ENCODE results near the gene AUTS2. TPM values are rescaled to one million over a fixed set of nuclear protein-coding genes. Genes with fewer than 3 reads are reported as not detected.
A peak's percentile ranks its signal among the peaks of the same experiment; 100 is the strongest.

Gene AUTS2
- total RNA-seq, 1 experiment from 2014 or later, result 2.2 TPM

DNA sequence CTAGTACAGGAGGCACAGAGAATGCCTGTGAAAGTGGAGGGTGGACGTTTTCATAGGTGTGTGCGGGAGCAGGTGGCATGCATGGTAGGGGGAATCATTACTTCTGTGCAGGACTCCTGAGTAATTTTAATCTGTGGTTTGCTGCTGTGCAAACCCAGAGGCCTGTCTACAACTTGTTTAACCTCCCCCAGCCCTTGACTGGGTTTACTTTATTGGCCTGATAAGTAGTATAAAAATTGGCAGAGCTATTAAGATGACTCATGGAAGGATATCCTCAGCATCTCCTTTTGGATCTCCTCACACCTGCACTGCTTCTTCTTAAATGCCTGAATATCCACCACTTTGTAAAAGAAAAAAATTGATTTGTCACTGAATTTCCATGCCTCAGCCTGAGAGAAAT lies 104.8 kb downstream of the AUTS2 start:
- Histone ChIP-seq H3K9me3 (no peaks in the 10 kb centered on the region), H3K4me3 (no peak overlapping the region), H3K27me3 (peaks cover 6% of the 10 kb centered on the region; the same call in 1 of the 2 replicates), H3K36me3 (no peaks in the 10 kb centered on the region)
- DNase-seq, result no peak

DNA sequence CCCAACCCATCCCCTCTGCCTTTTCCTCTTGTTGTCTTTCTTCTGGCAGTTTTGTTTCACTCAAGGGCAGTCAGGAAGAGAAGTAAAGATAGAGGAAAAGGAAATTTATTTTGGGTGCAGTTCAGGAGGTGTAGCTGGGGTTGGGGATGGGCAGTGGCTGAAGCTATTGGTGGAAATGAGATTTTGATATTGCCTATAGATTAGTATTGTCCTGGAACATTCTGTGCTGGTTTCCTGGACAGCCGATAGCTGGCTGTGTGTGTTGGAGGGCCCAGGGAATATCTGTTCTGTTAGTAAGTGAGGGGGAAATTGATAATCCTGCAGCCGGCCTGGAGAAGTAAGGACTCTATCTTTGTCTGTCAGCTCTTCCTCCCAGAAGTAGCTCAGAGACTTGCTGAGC lies 107.8 kb downstream of the AUTS2 start:
- H3K4me3 ChIP-seq, result no peak overlapping the region
- peaks cover 6% of the 10 kb centered on the region for H3K27me3 ChIP-seq
- H3K9me3 ChIP-seq, result no peaks in the 10 kb centered on the region
- no peaks in the 10 kb centered on the region for H3K36me3 ChIP-seq
- DNase-seq, result no peak

DNA sequence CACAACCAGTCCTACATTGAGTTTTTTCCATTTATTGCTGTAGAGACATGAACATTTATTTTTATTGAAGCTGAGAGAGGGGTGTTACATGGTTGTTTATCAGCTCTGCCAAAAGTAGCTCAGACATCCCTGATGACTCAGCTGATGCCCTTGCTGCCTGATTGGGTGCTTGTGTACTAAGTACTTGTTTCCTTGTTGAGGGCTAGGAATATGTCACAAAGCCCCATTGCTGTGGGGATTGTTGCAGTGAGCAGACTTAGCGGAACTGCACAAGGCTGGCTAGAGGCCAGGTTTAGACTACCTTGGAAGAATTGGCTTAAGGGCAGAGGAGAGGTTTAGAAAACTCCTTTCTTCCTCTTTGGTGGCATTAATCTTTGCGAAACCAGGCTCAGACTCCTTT lies 110.6 kb downstream of the AUTS2 start:
- H3K36me3 ChIP-seq, result no peaks in the 10 kb centered on the region
- H3K27me3 ChIP-seq, result peaks cover 6% of the 10 kb centered on the region
- H3K4me3 ChIP-seq, result no peak overlapping the region
- H3K9me3 ChIP-seq, result no peaks in the 10 kb centered on the region
- peak; percentile 35 for DNase-seq

GRCh38 chr7:69710768-69711438 lies 112.6 kb downstream of the AUTS2 start:
- DNase-seq, result no peak
- Histone ChIP-seq H3K9me3 (no peaks in the 10 kb centered on the region), H3K27me3 (peaks cover 6% of the 10 kb centered on the region), H3K4me3 (no peak overlapping the region), H3K36me3 (no peaks in the 10 kb centered on the region)

DNA sequence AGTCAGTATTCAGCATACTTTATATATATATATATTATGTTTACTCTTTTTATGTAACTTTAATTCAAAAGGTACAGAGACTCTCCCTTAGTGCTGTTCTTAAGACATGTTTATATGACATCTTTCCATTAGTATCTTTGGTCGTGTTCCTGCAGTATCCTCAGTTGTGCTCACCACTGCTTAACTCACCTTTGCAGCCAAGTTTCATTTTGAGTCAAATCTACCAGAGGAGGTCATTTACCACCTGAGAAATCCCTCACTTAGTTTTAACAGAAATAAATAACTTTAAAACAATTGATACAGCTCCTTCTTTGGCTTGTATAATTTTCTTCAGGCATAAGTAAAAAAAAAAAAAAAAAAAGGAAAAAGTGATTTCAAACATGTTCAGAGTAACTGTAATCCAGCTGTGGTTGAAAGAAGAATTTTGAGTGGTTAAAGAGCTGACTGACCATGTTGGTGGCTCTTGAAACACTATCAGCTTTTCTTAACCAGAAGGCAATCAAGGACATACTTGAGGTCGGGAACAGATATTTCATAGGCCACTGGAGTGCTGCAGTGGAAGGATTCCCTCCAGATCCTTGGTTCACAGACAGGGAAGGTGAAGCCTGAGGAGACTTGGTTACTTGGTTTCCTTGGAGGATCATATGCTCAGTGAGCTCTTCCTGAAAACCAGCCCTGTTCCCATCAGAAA lies 116.8 kb downstream of the AUTS2 start:
- no peak overlapping the region for H3K4me3 ChIP-seq
- no peak for DNase-seq
- H3K27me3 ChIP-seq, result no peaks in the 10 kb centered on the region; the same call in none of the 2 replicates
- H3K9me3 ChIP-seq, result no peaks in the 10 kb centered on the region
- H3K36me3 ChIP-seq, result no peaks in the 10 kb centered on the region

GRCh38 chr7:69717221-69717620 lies 118.9 kb downstream of the AUTS2 start:
- Histone ChIP-seq H3K4me3 (no peak overlapping the region), H3K36me3 (no peaks in the 10 kb centered on the region), H3K27me3 (no peaks in the 10 kb centered on the region), H3K9me3 (no peaks in the 10 kb centered on the region)
- DNase-seq, result no peak

GRCh38 chr7:69719717-69720116 lies 121.4 kb downstream of the AUTS2 start:
- Histone ChIP-seq H3K4me3 (no peak overlapping the region), H3K27me3 (no peaks in the 10 kb centered on the region), H3K36me3 (no peaks in the 10 kb centered on the region), H3K9me3 (no peaks in the 10 kb centered on the region)
- no peak for DNase-seq

- no peak for DNase-seq
- Histone ChIP-seq H3K27me3 (no peaks in the 10 kb centered on the region), H3K9me3 (no peaks in the 10 kb centered on the region), H3K4me3 (no peak overlapping the region), H3K36me3 (no peaks in the 10 kb centered on the region)
Measured at GRCh38 chr7:69722843-69723242, 124.6 kb downstream of the AUTS2 start.

GRCh38 chr7:69723663-69724062 lies 125.4 kb downstream of the AUTS2 start:
- Histone ChIP-seq H3K4me3 (no peak overlapping the region), H3K9me3 (no peaks in the 10 kb centered on the region), H3K36me3 (no peaks in the 10 kb centered on the region), H3K27me3 (no peaks in the 10 kb centered on the region)
- DNase-seq, result no peak

- no peaks in the 10 kb centered on the region for H3K9me3 ChIP-seq
- DNase-seq, result no peak
- no peak overlapping the region for H3K4me3 ChIP-seq
- no peaks in the 10 kb centered on the region for H3K27me3 ChIP-seq
- no peaks in the 10 kb centered on the region for H3K36me3 ChIP-seq
Measured at GRCh38 chr7:69728304-69728703, 130.0 kb downstream of the AUTS2 start.

GRCh38 chr7:69732203-69732602 lies 133.9 kb downstream of the AUTS2 start:
- Histone ChIP-seq H3K27me3 (no peaks in the 10 kb centered on the region), H3K9me3 (no peaks in the 10 kb centered on the region), H3K4me3 (no peak overlapping the region), H3K36me3 (no peaks in the 10 kb centered on the region)
- no peak for DNase-seq

GRCh38 chr7:69735582-69735981 lies 137.3 kb downstream of the AUTS2 start:
- no peaks in the 10 kb centered on the region for H3K36me3 ChIP-seq
- DNase-seq, result no peak
- H3K27me3 ChIP-seq, result no peaks in the 10 kb centered on the region
- no peak overlapping the region for H3K4me3 ChIP-seq
- no peaks in the 10 kb centered on the region for H3K9me3 ChIP-seq

DNA sequence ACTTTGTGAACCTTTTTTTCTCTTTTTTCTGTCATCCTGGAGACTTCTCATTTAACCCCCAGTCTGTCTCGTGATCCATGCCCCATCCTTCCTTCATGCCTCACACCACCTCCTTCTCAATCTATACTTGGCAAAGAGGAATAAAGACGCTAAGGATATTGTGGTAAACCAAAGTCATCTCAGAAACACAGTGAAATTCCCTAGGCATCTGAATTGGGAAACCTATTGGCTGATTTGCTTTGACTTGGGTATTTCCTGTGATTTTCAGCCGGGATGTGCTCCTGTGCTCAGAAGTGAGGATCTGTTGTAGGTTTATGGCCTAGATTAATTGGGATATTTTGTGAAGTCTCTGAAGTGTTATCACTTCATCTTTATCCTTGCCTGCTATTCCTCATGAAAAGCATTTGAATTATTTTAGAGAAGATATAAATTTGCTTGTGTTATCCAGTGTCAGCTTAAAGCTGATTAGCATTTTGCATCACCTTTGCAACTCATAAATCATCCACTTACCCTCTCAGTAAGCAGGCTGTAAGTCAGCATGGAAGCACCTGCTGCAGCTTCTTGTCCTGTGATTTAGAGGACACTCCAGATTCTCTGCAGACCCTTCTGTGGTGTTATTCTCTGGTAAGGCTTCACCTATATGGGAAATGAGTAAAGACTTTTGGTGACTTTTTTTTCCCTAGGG lies 138.0 kb downstream of the AUTS2 start:
- Histone ChIP-seq H3K4me3 (no peak overlapping the region), H3K36me3 (no peaks in the 10 kb centered on the region), H3K9me3 (no peaks in the 10 kb centered on the region), H3K27me3 (no peaks in the 10 kb centered on the region)
- DNase-seq, result no peak

GRCh38 chr7:69738396-69738951 lies 140.2 kb downstream of the AUTS2 start:
- DNase-seq, result no peak
- H3K9me3 ChIP-seq, result no peaks in the 10 kb centered on the region
- H3K4me3 ChIP-seq, result no peak overlapping the region
- H3K36me3 ChIP-seq, result no peaks in the 10 kb centered on the region
- H3K27me3 ChIP-seq, result no peaks in the 10 kb centered on the region

- H3K4me3 ChIP-seq, result no peak overlapping the region
- no peak for DNase-seq
Measured at GRCh38 chr7:69739190-69739589, 140.9 kb downstream of the AUTS2 start.

DNA sequence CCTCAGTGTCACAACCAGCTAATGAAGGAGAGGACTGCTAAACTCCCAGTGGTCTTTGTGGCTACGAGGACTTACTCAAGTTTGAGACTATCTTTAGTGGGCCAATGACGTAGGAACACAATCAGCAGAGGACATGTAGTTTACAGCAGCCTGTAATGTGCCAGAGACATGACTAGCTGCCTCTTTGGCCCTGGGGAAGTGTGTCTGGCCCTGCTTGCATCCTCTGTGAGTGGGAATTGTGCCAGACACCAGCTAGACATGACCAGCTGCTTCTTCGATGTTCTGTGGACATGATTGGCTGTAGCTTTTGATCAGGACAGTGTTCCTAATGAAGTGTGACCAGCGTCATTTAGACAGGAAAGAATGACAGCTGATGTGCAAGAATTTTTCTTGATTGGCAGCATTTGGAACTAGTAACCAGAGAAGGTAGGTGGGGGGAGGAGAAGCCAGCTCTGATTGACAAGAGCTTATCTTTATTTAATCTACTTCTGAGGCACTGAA lies 141.7 kb downstream of the AUTS2 start:
- Histone ChIP-seq H3K9me3 (no peaks in the 10 kb centered on the region), H3K27me3 (no peaks in the 10 kb centered on the region), H3K36me3 (no peaks in the 10 kb centered on the region), H3K4me3 (no peak overlapping the region)
- no peak for DNase-seq

More at GRCh38 chr7:69739190-69739589, 140.9 kb downstream of the AUTS2 start:
- no peaks in the 10 kb centered on the region for H3K9me3 ChIP-seq
- no peaks in the 10 kb centered on the region for H3K27me3 ChIP-seq
- H3K36me3 ChIP-seq, result no peaks in the 10 kb centered on the region

GRCh38 chr7:69742237-69742636 lies 144.0 kb downstream of the AUTS2 start:
- Histone ChIP-seq H3K36me3 (no peaks in the 10 kb centered on the region), H3K27me3 (no peaks in the 10 kb centered on the region), H3K4me3 (no peak overlapping the region), H3K9me3 (no peaks in the 10 kb centered on the region)
- no peak for DNase-seq

Measured in MG63 (cell line).